Upper lobe of left lung (tissue), 6 donors: ENCODE data around the gene HIGD1C. TPM values are rescaled to one million over a fixed set of nuclear protein-coding genes. Genes with fewer than 3 reads are reported as not detected.
"Not testable (repeated sequence)": the region's sequence is repeated elsewhere in the genome, so short reads cannot be mapped to it uniquely, and the experiment has no call there.

Experiments
- ATAC-seq, 2 donors: fragments of 200-7000 bp; cut with Tn5 transposase; one replicate each; pipeline ENCODE4 v1.9.1; 2022; ENCODE audit warnings: mild to moderate bottlenecking in 2 of 2, moderate library complexity in 2 of 2; ENCODE audit not compliant: low FRiP score in 2 of 2
- DNase-seq, 2 donors: peaks; one replicate each; pipeline ENCODE4 v3.0.0-alpha.2; 2019 to 2020
- H3K27ac ChIP-seq, 4 donors: fragments of 200-600 bp; sonication (generic); one replicate each; pipeline ENCODE4 v1.5.1; 2016 to 2019
- H3K27me3 ChIP-seq, 4 donors: fragments of 200-600 bp; sonication (generic); one replicate each; pipeline ENCODE4 v1.5.1; 2017 to 2019
- H3K36me3 ChIP-seq, 4 donors: fragments of 200-600 bp; sonication (generic); one replicate each; pipeline ENCODE4 v1.5.1; 2016 to 2019
- H3K4me1 ChIP-seq, 4 donors: fragments of 200-600 bp; sonication (generic); one replicate each; pipeline ENCODE4 v1.5.1; 2018 to 2019
- H3K4me3 ChIP-seq, 4 donors: fragments of 200-600 bp; sonication (generic); one replicate each; pipeline ENCODE4 v1.5.1; 2017 to 2019; ENCODE audit warnings: mild to moderate bottlenecking in 2 of 4, moderate library complexity in 1 of 4
- H3K9me3 ChIP-seq, 4 donors: fragments of 200-600 bp; sonication (generic); one replicate each; pipeline ENCODE4 v1.5.1; 2018 to 2019
- EP300 ChIP-seq, 4 donors: sonication (generic); formaldehyde crosslinking; IDR thresholded peaks; one replicate each; pipeline ENCODE4 v1.5.1; 2017; ENCODE audit warnings: antibody characterized with exemption in 4 of 4, control low read depth in 2 of 4
- POLR2A ChIP-seq, 4 donors: fragments of 450-650 bp; IDR thresholded peaks; one replicate each; pipeline ENCODE4 v1.5.1; 2016 to 2017; ENCODE audit warnings: antibody characterized with exemption in 4 of 4, mild to moderate bottlenecking in 2 of 4
- POLR2AphosphoS5 ChIP-seq, 2 donors: sonication (generic); formaldehyde crosslinking; IDR thresholded peaks; one replicate each; pipeline ENCODE4 v1.5.1; 2017; ENCODE audit warnings: antibody characterized with exemption in 2 of 2
- WGBS, 2 donors: methylation state at CpG; one replicate each; pipeline ENCODE4 v1.1.5; 2017 to 2018; 5-methylcytosine and 5-hydroxymethylcytosine counted together
- total RNA-seq, 6 donors: library from RNA; depleted of rRNA in 4 of 6; stranded (reverse); fragments of >200 nt in 4 of 6; gene quantifications; one replicate each; pipeline versions ENCODE4 v1.1.0 to v1.2.1, GENCODE V29; 2016 to 2021
- TF ChIP-seq, protein P1 (sequence below), 6 experiments: fragments of 450-650 bp in 4 of 6; fragments of 200-600 bp in 2 of 6; sonication (generic) in 2 of 6; IDR thresholded peaks; one replicate each; pipeline ENCODE4 v1.5.1; 2016 to 2019; ENCODE audit warnings: antibody characterized with exemption in 6 of 6
- donor health status: DM: no; HTN: no; CAD: no; lungs with moderate emphysema.
- donor health status: DM: no; HTN: yes; CAD: no; lungs with severe emphysema.

HIGD1C gene
- not detected for total RNA-seq

DNA sequence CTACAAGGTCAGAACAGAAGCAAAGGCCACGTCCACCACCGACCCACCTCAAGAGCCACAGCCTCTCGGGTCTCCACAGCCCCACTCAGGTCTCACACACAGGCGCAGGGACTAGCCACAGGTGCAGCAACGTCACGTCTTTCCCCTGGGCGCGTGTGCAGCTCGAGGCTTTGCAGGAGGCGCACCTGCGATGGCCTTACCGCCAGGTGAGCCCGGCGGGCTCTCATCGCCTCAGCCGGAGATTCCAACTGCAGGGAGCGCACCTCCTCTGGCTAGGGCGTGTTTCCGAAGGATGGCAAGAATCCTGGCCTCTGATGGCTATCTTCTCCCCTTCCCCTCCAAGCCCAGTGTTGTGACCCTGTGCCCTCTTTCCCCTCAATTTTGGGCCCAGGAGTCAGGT is at the start of gene HIGD1C:
TSS of gene HIGD1C (plus strand) at position 35 of the 400 bp plus-strand sequence. CDS start 1,455 bp downstream, outside the sequence.
- H3K9me3 ChIP-seq, result no peaks in the 10 kb centered on the region
- H3K27ac ChIP-seq, result no peak within 1 kb of the TSS
- no peak for TF ChIP-seq POLR2AphosphoS5 (IDR thresholded peaks at IDR 0.05)
- TF ChIP-seq POLR2A (IDR thresholded peaks at IDR 0.05), result no peak
- TF ChIP-seq, protein P1, sequence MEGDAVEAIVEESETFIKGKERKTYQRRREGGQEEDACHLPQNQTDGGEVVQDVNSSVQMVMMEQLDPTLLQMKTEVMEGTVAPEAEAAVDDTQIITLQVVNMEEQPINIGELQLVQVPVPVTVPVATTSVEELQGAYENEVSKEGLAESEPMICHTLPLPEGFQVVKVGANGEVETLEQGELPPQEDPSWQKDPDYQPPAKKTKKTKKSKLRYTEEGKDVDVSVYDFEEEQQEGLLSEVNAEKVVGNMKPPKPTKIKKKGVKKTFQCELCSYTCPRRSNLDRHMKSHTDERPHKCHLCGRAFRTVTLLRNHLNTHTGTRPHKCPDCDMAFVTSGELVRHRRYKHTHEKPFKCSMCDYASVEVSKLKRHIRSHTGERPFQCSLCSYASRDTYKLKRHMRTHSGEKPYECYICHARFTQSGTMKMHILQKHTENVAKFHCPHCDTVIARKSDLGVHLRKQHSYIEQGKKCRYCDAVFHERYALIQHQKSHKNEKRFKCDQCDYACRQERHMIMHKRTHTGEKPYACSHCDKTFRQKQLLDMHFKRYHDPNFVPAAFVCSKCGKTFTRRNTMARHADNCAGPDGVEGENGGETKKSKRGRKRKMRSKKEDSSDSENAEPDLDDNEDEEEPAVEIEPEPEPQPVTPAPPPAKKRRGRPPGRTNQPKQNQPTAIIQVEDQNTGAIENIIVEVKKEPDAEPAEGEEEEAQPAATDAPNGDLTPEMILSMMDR (IDR thresholded peaks at IDR 0.05), result no peak
- TF ChIP-seq EP300 (IDR thresholded peaks at IDR 0.05), result no peak
- no peak within 1 kb of the TSS for H3K4me3 ChIP-seq
- H3K36me3 ChIP-seq, result no peaks in the 10 kb centered on the region
- DNase-seq, result peak in 1 of 2 donors; percentile 57
- no peaks in the 10 kb centered on the region for H3K4me1 ChIP-seq
- no peaks in the 10 kb centered on the region for H3K27me3 ChIP-seq
- 95 to 97% methylated on average over 6 to 15 of the region's 19 CpGs for WGBS, 2 donors
- ATAC-seq, result no peak

DNA sequence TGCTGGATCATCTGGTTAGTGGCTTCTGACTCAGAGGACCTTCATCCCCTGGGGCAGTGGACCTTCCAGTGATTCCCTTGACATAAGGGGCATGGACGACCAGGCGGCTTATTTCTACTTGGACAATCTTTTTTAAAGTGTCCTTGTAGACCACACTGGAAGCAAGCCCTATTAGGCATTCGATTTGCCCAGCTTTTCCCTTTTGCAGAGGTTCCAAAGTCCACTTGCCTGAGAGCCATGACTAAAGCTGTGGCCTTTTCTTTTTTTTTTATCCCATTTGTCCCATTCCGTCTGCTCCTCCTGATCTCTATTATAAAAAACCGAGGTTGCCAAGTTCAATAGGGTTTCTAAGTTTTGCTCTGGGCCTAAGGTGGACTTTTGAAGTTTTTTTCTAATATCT is 43.9 kb upstream of the HIGD1C start:
- ATAC-seq, H3K4me3 ChIP-seq, H3K27me3 ChIP-seq, H3K4me1 ChIP-seq, DNase-seq, H3K27ac ChIP-seq, H3K36me3 ChIP-seq: not testable (repeated sequence)
- 85 to 92% methylated on average over 5 of the region's 5 CpGs for WGBS, 2 donors
- H3K9me3 ChIP-seq, result peaks cover 0 to 16% (median 10%) of the 10 kb centered on the region in 4 donors

DNA sequence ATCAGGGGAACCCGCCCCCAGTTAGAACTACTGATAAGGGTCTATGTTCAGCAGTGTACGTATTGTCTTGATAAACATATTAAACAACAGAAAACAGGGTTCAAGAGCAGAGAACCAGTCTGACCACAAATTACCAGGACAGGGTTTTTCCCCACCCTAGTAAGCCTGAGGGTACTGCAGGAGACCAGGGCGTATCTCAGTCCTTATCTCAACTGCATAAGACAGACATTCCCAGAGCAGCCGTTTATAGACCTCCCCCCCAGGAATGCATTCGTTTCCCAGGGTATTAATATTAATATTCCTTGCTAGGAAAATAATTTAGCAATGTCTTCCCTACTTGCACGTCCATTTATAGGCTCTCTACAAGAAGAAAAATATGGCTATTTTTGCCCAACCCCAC is 40.0 kb upstream of the HIGD1C start:
- WGBS, 2 donors, result 87 to 91% methylated on average over 6 of the region's 6 CpGs
- ATAC-seq, H3K4me3 ChIP-seq, DNase-seq, H3K27ac ChIP-seq, H3K27me3 ChIP-seq, H3K36me3 ChIP-seq, H3K4me1 ChIP-seq: not testable (repeated sequence)
- peaks cover 16 to 38% (median 27%) of the 10 kb centered on the region in 4 donors for H3K9me3 ChIP-seq

DNA sequence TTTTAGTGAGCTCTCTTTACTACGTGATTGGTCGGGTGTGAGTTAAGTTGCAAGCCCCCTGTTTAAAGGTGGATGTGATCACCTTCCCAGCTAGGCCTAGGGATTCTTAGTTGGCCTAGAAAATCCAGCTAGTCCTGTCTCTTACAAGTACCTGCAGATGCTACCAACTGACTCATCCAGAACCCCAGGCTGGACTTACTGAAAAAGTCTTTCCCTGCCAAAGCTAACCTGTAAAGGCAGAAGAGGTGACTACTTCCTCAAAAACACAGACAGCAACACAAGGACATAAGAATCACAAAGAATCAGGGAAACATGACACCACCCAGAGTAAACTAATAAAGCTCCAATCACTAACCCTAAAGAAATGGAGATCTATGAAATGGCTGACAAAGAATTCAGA is 39.1 kb upstream of the HIGD1C start:
- H3K27ac ChIP-seq, result no peak overlapping the region
- DNase-seq (no peak), ATAC-seq (no peak)
- peaks cover 16 to 38% (median 27%) of the 10 kb centered on the region in 4 donors for H3K9me3 ChIP-seq
- 89 to 91% methylated on average over 2 of the region's 2 CpGs for WGBS, 2 donors
- no peak overlapping the region for H3K4me3 ChIP-seq
- no peak for TF ChIP-seq POLR2A (IDR thresholded peaks at IDR 0.05)
- H3K36me3 ChIP-seq, result no peaks in the 10 kb centered on the region
- no peaks in the 10 kb centered on the region for H3K27me3 ChIP-seq
- no peaks in the 10 kb centered on the region for H3K4me1 ChIP-seq

DNA sequence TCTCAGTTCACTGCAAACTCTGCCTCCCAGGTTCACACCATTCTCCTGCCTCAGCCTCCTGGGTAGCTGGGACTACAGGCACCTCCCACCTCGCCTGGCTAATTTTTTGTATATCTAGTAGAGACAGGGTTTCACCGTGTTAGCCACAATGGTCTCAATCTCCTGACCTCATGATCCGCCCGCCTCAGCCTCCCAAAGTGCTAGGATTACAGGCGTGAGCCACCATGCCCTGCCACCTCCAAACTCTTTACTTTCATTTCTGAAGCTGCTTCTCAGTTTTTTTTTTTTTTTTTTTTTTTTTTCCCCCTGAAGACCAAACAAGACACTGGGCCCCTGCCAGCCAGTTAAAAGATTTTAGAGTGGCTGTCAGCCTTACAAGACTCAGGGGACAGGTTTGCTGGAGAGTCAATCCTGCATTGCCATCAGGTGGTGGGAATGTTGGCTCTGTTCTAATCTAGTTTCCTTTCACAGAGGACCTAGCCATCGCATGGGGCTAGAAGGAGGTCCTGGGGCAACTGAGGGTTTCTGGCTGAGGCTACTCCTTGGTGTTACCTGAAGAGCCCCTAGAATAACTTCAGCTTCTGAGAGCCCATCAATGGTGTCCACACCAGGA is 37.4 kb upstream of the HIGD1C start:
- Histone ChIP-seq H3K27ac (no peak overlapping the region), H3K36me3 (no peaks in the 10 kb centered on the region), H3K9me3 (peaks cover 16 to 38% (median 27%) of the 10 kb centered on the region in 4 donors), H3K4me1 (no peaks in the 10 kb centered on the region), H3K27me3 (no peaks in the 10 kb centered on the region), H3K4me3 (no peak overlapping the region)
- no peak for DNase-seq
- 84 to 86% methylated on average over 6 of the region's 6 CpGs for WGBS, 2 donors
- TF ChIP-seq EP300 (IDR thresholded peaks at IDR 0.05), result no peak
- TF ChIP-seq POLR2AphosphoS5 (IDR thresholded peaks at IDR 0.05), result no peak
- TF ChIP-seq, protein P1 (IDR thresholded peaks at IDR 0.05), result no peak
- no peak for TF ChIP-seq POLR2A (IDR thresholded peaks at IDR 0.05)
- no peak for ATAC-seq

DNA sequence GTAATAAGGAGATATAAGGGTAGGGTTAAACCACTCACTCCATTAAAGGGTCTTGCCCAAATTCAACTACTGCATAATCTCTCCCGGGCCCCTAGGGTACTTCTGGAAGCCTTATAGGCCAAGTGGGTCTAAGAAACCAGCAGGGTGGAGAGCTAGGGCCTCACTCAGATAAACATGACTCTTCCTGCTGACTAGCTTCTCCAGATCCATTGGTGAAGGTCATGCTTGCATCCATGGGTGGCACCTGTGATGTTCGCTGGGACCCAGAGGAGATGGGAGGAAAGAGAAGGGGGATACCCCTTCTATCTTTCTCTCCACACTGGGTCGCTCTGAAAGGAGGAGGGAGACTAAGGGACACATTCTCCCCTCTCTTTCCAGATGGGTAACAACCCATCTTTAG is 36.1 kb upstream of the HIGD1C start:
- 86 to 97% methylated on average over 3 of the region's 3 CpGs for WGBS, 2 donors
- DNase-seq (no peak), ATAC-seq (no peak)
- Histone ChIP-seq H3K4me3 (no peak overlapping the region), H3K27ac (no peak overlapping the region), H3K36me3 (no peaks in the 10 kb centered on the region), H3K4me1 (no peaks in the 10 kb centered on the region), H3K27me3 (no peaks in the 10 kb centered on the region), H3K9me3 (peaks cover 16 to 38% (median 27%) of the 10 kb centered on the region in 4 donors)
- no peak for TF ChIP-seq EP300 (IDR thresholded peaks at IDR 0.05)
- no peak for TF ChIP-seq POLR2AphosphoS5 (IDR thresholded peaks at IDR 0.05)
- TF ChIP-seq, protein P1 (IDR thresholded peaks at IDR 0.05), result no peak
- no peak for TF ChIP-seq POLR2A (IDR thresholded peaks at IDR 0.05)
